HG02885 (cell line): ENCODE data around the gene MZT1.

Experiments
- ATAC-seq: cut with Tn5 transposase; IDR thresholded peaks from one replicate; pipeline ENCODE4 v1.9.1; 2021; ENCODE audit warnings: mild to moderate bottlenecking; ENCODE audit not compliant: unreplicated experiment, poor library complexity

The MZT1 gene

GRCh38 chr13:72689181-72689696, 38.2 kb downstream of the MZT1 start:
- no peak for ATAC-seq

- ATAC-seq = no peak
Measured at GRCh38 chr13:72686766-72687165, 40.7 kb downstream of the MZT1 start.

- ATAC-seq = no peak
Measured at GRCh38 chr13:72680353-72680752, 47.1 kb downstream of the MZT1 start.

GRCh38 chr13:72678312-72678711, 49.1 kb downstream of the MZT1 start:
- ATAC-seq = no peak

- ATAC-seq = no peak
Measured at GRCh38 chr13:72677431-72677830, 50.0 kb downstream of the MZT1 start.

- ATAC-seq = no peak
Measured at GRCh38 chr13:72666391-72666790, 61.0 kb downstream of the MZT1 start.

- no peak for ATAC-seq
Measured at GRCh38 chr13:72662548-72662947, 64.9 kb downstream of the MZT1 start.
